ENCODE measurements around the gene CDH13. TPM values are rescaled to one million over a fixed set of nuclear protein-coding genes. Genes with fewer than 3 reads are reported as not detected.

Gene CDH13
- total and polyA plus RNA-seq, 4 donors = 58.9 to 265 (median 158) TPM

DNA sequence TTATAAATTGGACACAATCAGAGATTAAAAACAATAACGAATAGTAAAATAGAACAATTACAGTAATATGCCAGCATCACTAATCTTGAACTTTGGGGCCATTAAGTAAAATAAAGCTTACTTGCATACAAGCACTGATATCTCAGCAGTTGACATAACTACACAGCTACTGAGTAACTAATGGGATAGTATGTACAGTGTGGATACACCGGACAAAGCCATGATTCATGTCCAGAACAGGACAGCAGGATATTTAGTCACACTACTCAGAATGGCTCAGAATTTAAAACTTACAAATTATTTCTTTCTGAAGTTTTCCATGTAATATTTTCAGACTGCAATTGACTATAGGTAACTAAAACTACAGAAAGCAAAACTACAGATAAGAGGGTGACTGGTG lies 427.5 kb downstream of the CDH13 start:
- no peak overlapping the region for H3K27ac ChIP-seq (ENCODE audit: low read depth in 1 of 2, low read length in 2 of 2)
- no peaks in the 10 kb centered on the region for H3K27me3 ChIP-seq (ENCODE audit: control insufficient read depth in 1 of 2, insufficient read depth in 2 of 2, low read length in 1 of 2)
- intact Hi-C loops (cut with DNase I) = no loop called here
- H3K9me3 ChIP-seq (ENCODE audit: control insufficient read depth, low read length) = no peaks in the 10 kb centered on the region
- H3K4me1 ChIP-seq (ENCODE audit: control insufficient read depth in 1 of 2, insufficient read depth in 2 of 2, low read length in 2 of 2) = no peaks in the 10 kb centered on the region
- no peaks in the 10 kb centered on the region for H3K36me3 ChIP-seq (ENCODE audit: control insufficient read depth in 1 of 2, insufficient read depth in 2 of 2, low read length in 1 of 2)
- no peak for DNase-seq
- no peak overlapping the region for H3K4me3 ChIP-seq (ENCODE audit: low read length in 2 of 2)
- 90 to 92% methylated on average over 2 of the region's 2 CpGs for WGBS, 2 donors
- ATAC-seq (ENCODE audit: low FRiP score) = no peak

DNA sequence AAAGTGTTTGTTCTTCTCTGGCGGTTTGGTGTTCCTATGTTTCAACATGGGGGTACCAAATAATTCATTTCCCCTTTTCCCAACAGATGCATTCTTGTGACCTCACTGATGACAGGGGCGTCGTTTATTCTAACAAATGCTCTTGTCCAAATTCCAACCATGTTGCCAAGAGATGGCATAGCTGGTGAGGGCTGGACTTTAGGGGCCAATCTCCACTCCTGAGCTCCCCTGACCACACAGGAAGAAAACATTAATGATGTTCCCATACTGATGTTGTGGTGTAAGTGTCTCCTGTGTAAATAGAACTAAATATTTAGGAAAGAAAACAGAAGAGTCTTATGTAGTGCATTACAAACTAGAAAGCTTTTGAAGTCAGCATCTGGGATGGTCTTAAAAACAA lies 431.6 kb downstream of the CDH13 start:
- Histone ChIP-seq H3K4me3 (ENCODE audit: low read length in 2 of 2) (no peak overlapping the region), H3K27ac (ENCODE audit: low read depth in 1 of 2, low read length in 2 of 2) (no peak overlapping the region), H3K4me1 (ENCODE audit: control insufficient read depth in 1 of 2, insufficient read depth in 2 of 2, low read length in 2 of 2) (peaks cover 1 to 4% of the 10 kb centered on the region in 2 donors), H3K36me3 (ENCODE audit: control insufficient read depth in 1 of 2, insufficient read depth in 2 of 2, low read length in 1 of 2) (no peaks in the 10 kb centered on the region), H3K27me3 (ENCODE audit: control insufficient read depth in 1 of 2, insufficient read depth in 2 of 2, low read length in 1 of 2) (no peaks in the 10 kb centered on the region), H3K9me3 (ENCODE audit: control insufficient read depth, low read length) (no peaks in the 10 kb centered on the region)
- 46 to 85% methylated on average over 3 of the region's 3 CpGs for WGBS, 2 donors
- DNase-seq = no peak
- intact Hi-C loops (cut with DNase I) = no loop called here
- ATAC-seq (ENCODE audit: low FRiP score) = no peak

DNA sequence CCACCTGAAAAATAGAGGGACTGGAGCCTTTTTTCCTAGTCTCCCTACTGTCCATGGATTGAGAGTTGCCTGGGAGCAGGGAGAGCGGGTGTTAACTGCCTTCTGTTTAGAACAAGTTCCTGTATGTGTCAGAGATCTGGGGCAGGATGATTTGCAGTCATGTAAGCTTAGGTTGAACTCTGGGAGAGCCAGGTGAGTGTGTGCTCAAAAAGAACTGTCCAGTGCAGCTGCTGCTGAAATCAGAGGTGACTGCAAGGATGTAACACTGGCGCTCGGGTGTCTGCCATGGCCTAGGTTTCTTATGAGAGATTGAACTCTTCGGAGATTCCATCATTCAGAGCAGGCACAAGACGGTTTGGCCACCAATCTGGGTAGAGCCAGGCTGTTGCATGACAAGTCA lies 432.5 kb downstream of the CDH13 start:
- peaks cover 4 to 5% of the 10 kb centered on the region in 2 donors for H3K4me1 ChIP-seq (ENCODE audit: control insufficient read depth in 1 of 2, insufficient read depth in 2 of 2, low read length in 2 of 2)
- no peak overlapping the region for H3K4me3 ChIP-seq (ENCODE audit: low read length in 2 of 2)
- ATAC-seq (ENCODE audit: low FRiP score) (no peak), DNase-seq (no peak)
- no peaks in the 10 kb centered on the region for H3K27me3 ChIP-seq (ENCODE audit: control insufficient read depth in 1 of 2, insufficient read depth in 2 of 2, low read length in 1 of 2)
- 94 to 97% methylated on average over 5 of the region's 5 CpGs for WGBS, 2 donors
- no peaks in the 10 kb centered on the region for H3K36me3 ChIP-seq (ENCODE audit: control insufficient read depth in 1 of 2, insufficient read depth in 2 of 2, low read length in 1 of 2)
- no peak overlapping the region for H3K27ac ChIP-seq (ENCODE audit: low read depth in 1 of 2, low read length in 2 of 2)
- H3K9me3 ChIP-seq (ENCODE audit: control insufficient read depth, low read length) = no peaks in the 10 kb centered on the region
- intact Hi-C loops (cut with DNase I) = no loop called here

DNA sequence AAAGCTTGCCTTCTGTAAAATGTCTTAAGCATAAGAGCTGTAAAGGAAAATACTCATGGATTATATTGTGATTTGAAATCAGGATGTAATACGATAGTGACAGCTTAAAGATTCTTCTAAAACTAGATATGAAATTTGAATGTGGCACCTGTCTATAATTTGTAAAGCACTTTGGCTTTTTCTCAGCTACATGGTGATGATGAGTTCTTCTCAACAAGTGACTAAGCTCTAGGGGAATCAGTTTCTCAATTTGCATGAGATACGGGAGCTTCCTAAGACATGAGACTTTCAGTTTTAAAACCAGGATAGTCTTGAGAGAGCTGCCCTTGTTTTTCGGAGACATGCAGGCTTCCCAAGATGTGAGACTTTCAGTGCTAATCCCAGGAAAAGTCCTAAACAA lies 439.2 kb downstream of the CDH13 start:
- no peaks in the 10 kb centered on the region for H3K27me3 ChIP-seq (ENCODE audit: control insufficient read depth in 1 of 2, insufficient read depth in 2 of 2, low read length in 1 of 2)
- H3K9me3 ChIP-seq (ENCODE audit: control insufficient read depth, low read length) = no peaks in the 10 kb centered on the region
- H3K4me3 ChIP-seq (ENCODE audit: low read length in 2 of 2) = no peak overlapping the region
- intact Hi-C loops (cut with DNase I) = loop anchor here (10.0 kb wide), 3 partner anchors 301 to 461 kb away; no protein-coding TSS in a partner anchor
- no peaks in the 10 kb centered on the region for H3K36me3 ChIP-seq (ENCODE audit: control insufficient read depth in 1 of 2, insufficient read depth in 2 of 2, low read length in 1 of 2)
- 92 to 96% methylated on average over 3 of the region's 3 CpGs for WGBS, 2 donors
- H3K4me1 ChIP-seq (ENCODE audit: control insufficient read depth in 1 of 2, insufficient read depth in 2 of 2, low read length in 2 of 2) = peaks cover 4 to 10% of the 10 kb centered on the region in 2 donors
- no peak for ATAC-seq (ENCODE audit: low FRiP score)
- no peak overlapping the region for H3K27ac ChIP-seq (ENCODE audit: low read depth in 1 of 2, low read length in 2 of 2)
- no peak for DNase-seq

DNA sequence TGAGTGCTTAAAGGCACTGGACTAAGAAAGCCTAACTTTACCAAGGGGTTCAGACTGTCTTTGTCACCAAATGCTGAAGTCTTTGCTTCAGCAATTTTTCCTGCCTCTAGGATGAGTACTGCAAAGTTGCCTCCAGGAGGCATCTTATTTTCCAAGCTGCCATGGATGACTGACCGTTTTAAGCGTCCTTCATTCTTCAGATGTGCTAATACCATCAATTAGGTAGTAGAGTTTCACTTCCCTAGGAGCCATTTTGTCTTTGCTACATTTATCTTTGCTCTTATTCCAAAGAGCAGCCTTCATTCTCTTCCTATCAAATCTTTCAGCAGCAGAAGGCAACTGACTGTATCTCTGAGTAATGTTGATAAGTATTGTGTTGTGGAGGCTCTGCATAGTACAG lies 440.1 kb downstream of the CDH13 start:
- H3K9me3 ChIP-seq (ENCODE audit: control insufficient read depth, low read length) = no peaks in the 10 kb centered on the region
- ATAC-seq (ENCODE audit: low FRiP score) (no peak), DNase-seq (no peak)
- no peak overlapping the region for H3K27ac ChIP-seq (ENCODE audit: low read depth in 1 of 2, low read length in 2 of 2)
- WGBS, 2 donors = 82 to 97% methylated on average over 2 of the region's 2 CpGs
- peaks cover 6 to 10% of the 10 kb centered on the region in 2 donors for H3K4me1 ChIP-seq (ENCODE audit: control insufficient read depth in 1 of 2, insufficient read depth in 2 of 2, low read length in 2 of 2)
- intact Hi-C loops (cut with DNase I) = loop anchor here (10.0 kb wide), 3 partner anchors 302 to 462 kb away; no protein-coding TSS in a partner anchor
- H3K27me3 ChIP-seq (ENCODE audit: control insufficient read depth in 1 of 2, insufficient read depth in 2 of 2, low read length in 1 of 2) = no peaks in the 10 kb centered on the region
- H3K36me3 ChIP-seq (ENCODE audit: control insufficient read depth in 1 of 2, insufficient read depth in 2 of 2, low read length in 1 of 2) = no peaks in the 10 kb centered on the region
- H3K4me3 ChIP-seq (ENCODE audit: low read length in 2 of 2) = no peak overlapping the region

DNA sequence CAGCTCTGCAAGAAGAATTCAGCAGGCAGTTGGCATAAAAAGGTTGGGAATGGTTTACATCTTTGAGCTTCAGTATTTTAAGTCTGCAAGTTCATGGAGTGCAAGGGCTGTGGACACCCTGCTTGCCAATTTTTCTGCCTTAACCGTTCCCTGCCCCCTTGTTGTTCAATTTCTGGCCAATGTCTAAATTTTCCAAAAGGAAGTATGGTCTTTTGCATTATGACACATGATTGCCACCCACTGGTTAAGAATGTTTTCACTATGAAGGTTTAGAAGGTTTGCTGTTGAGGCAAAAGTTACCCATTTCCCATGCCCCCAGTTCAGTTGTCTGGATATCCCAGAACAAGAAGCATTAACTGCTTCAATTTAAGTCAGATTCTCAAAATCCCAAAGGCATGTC lies 441.9 kb downstream of the CDH13 start:
- WGBS, 2 donors = 0 to 4% methylated on average over 1 of the region's 1 CpG
- Histone ChIP-seq H3K27me3 (ENCODE audit: control insufficient read depth in 1 of 2, insufficient read depth in 2 of 2, low read length in 1 of 2) (no peaks in the 10 kb centered on the region), H3K4me3 (ENCODE audit: low read length in 2 of 2) (no peak overlapping the region), H3K27ac (ENCODE audit: low read depth in 1 of 2, low read length in 2 of 2) (no peak overlapping the region), H3K9me3 (ENCODE audit: control insufficient read depth, low read length) (no peaks in the 10 kb centered on the region), H3K4me1 (ENCODE audit: control insufficient read depth in 1 of 2, insufficient read depth in 2 of 2, low read length in 2 of 2) (peaks cover 6% of the 10 kb centered on the region in 2 donors), H3K36me3 (ENCODE audit: control insufficient read depth in 1 of 2, insufficient read depth in 2 of 2, low read length in 1 of 2) (no peaks in the 10 kb centered on the region)
- ATAC-seq (ENCODE audit: low FRiP score) (peak; percentile 73), DNase-seq (no peak)
- intact Hi-C loops (cut with DNase I) = loop anchor here (1.0 to 10.0 kb wide), 4 partner anchors 304 to 464 kb away; no protein-coding TSS in a partner anchor

DNA sequence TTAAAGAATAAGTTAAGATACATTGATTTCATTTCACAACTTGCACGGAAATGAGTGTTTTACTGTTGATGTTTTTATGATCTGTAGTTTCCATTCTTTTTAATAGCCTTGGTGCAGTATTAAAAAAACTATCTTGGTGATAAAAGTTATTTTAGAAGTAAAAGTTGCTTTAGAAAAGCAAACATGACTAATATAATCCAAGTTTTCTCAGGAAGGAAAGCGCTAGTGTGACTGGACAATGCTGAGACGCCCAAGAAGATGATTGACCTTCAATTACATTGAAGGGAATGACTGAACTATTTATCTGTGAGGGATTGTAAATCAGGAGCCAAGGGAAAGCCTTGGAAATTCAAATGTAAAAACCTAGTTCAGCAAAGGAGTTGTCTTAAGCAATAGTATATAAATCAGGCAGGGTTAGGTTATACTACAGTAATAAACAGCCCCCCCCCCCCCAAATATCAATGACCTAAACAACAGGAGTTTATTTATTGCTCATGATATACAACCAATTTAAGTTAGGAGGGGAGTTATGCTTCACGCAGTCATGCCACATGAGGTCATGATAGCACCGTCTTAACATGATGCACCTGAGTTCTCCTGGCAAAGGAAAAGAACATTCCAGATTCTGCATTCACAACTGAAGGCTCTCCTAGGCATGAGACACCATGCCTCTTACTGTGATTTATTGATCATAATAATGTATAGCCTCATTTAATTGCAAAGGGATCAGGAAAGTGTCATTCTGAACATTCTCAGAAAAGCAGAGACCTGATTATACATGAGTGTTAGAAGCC lies 443.8 kb downstream of the CDH13 start:
- WGBS, 2 donors = 20 to 29% methylated on average over 5 of the region's 5 CpGs
- Histone ChIP-seq H3K4me1 (ENCODE audit: control insufficient read depth in 1 of 2, insufficient read depth in 2 of 2, low read length in 2 of 2) (peaks cover 5 to 6% of the 10 kb centered on the region in 2 donors), H3K27ac (ENCODE audit: low read depth in 1 of 2, low read length in 2 of 2) (no peak overlapping the region), H3K9me3 (ENCODE audit: control insufficient read depth, low read length) (no peaks in the 10 kb centered on the region), H3K4me3 (ENCODE audit: low read length in 2 of 2) (no peak overlapping the region), H3K27me3 (ENCODE audit: control insufficient read depth in 1 of 2, insufficient read depth in 2 of 2, low read length in 1 of 2) (no peaks in the 10 kb centered on the region), H3K36me3 (ENCODE audit: control insufficient read depth in 1 of 2, insufficient read depth in 2 of 2, low read length in 1 of 2) (no peaks in the 10 kb centered on the region)
- intact Hi-C loops (cut with DNase I) = no loop called here
- DNase-seq = no peak
- ATAC-seq (ENCODE audit: low FRiP score) = no peak

- no peaks in the 10 kb centered on the region for H3K36me3 ChIP-seq (ENCODE audit: control insufficient read depth in 1 of 2, insufficient read depth in 2 of 2, low read length in 1 of 2)
- no peak overlapping the region for H3K4me3 ChIP-seq (ENCODE audit: low read length in 2 of 2)
- no peak overlapping the region for H3K27ac ChIP-seq (ENCODE audit: low read depth in 1 of 2, low read length in 2 of 2)
- ATAC-seq (ENCODE audit: low FRiP score) = no peak
- H3K4me1 ChIP-seq (ENCODE audit: control insufficient read depth in 1 of 2, insufficient read depth in 2 of 2, low read length in 2 of 2) = peaks cover 0 to 2% of the 10 kb centered on the region in 2 donors
- no peak for DNase-seq
- WGBS, 2 donors = 82 to 94% methylated on average over 2 of the region's 2 CpGs
- intact Hi-C loops (cut with DNase I) = no loop called here
- H3K9me3 ChIP-seq (ENCODE audit: control insufficient read depth, low read length) = no peaks in the 10 kb centered on the region
- H3K27me3 ChIP-seq (ENCODE audit: control insufficient read depth in 1 of 2, insufficient read depth in 2 of 2, low read length in 1 of 2) = no peaks in the 10 kb centered on the region
These were observed 449.2 kb downstream of the CDH13 start for GRCh38 chr16:83075956-83076355.

- 41 to 46% methylated on average over 3 of the region's 3 CpGs for WGBS, 2 donors
These were observed 456.6 kb downstream of the CDH13 start for GRCh38 chr16:83083361-83083760.

More at GRCh38 chr16:83083361-83083760, 456.6 kb downstream of the CDH13 start:
- intact Hi-C loops (cut with DNase I) = no loop called here
- no peak overlapping the region for H3K27ac ChIP-seq (ENCODE audit: low read depth in 1 of 2, low read length in 2 of 2)
- no peak overlapping the region for H3K4me3 ChIP-seq (ENCODE audit: low read length in 2 of 2)
- H3K27me3 ChIP-seq (ENCODE audit: control insufficient read depth in 1 of 2, insufficient read depth in 2 of 2, low read length in 1 of 2) = no peaks in the 10 kb centered on the region
- peaks cover 0 to 2% of the 10 kb centered on the region in 2 donors for H3K4me1 ChIP-seq (ENCODE audit: control insufficient read depth in 1 of 2, insufficient read depth in 2 of 2, low read length in 2 of 2)
- DNase-seq = no peak
- H3K9me3 ChIP-seq (ENCODE audit: control insufficient read depth, low read length) = no peaks in the 10 kb centered on the region
- H3K36me3 ChIP-seq (ENCODE audit: control insufficient read depth in 1 of 2, insufficient read depth in 2 of 2, low read length in 1 of 2) = no peaks in the 10 kb centered on the region
- no peak for ATAC-seq (ENCODE audit: low FRiP score)
